Muscle of leg (tissue), 11 donors: ENCODE data around the gene TNKS1BP1. TPM values are rescaled to one million over a fixed set of nuclear protein-coding genes. Genes with fewer than 3 reads are reported as not detected.

ENCODE experiments used
- DNase-seq: peaks from one replicate; pipeline ENCODE4 v3.0.0; 2013
- H3K27ac ChIP-seq: one replicate; pipeline ENCODE4 v1.5.1; 2013; ENCODE audit warnings: mild to moderate bottlenecking, low read length, control low read depth
- H3K27me3 ChIP-seq: one replicate; pipeline ENCODE4 v1.6.1; 2013; ENCODE audit warnings: low read length; ENCODE audit not compliant: control insufficient read depth, insufficient read depth
- H3K36me3 ChIP-seq: one replicate; pipeline ENCODE4 v1.6.1; 2013; ENCODE audit warnings: low read length; ENCODE audit not compliant: control insufficient read depth, insufficient read depth
- H3K4me1 ChIP-seq: one replicate; pipeline ENCODE4 v1.6.1; 2013; ENCODE audit warnings: low read length; ENCODE audit not compliant: control insufficient read depth, insufficient read depth
- H3K4me3 ChIP-seq: one replicate; pipeline ENCODE4 v1.5.1; 2013; ENCODE audit warnings: low read length, control low read depth
- H3K9me3 ChIP-seq: replicated peaks from 2 replicates; pipeline ENCODE4 v1.6.1; 2013; ENCODE audit warnings: low read depth, low read length; ENCODE audit not compliant: control insufficient read depth
- WGBS: methylation state at CpG from one replicate; pipeline ENCODE4 v1.1.5; 2013; ENCODE audit warnings: missing lambda C conversion rate; ENCODE audit not compliant: insufficient coverage; 5-methylcytosine and 5-hydroxymethylcytosine counted together
- polyA plus RNA-seq, 8 donors: library from polyadenylated mRNA; unstranded; fragments of 120-200 nt; gene quantifications; one replicate each; pipeline versions ENCODE4 v1.2.1 to v1.2.3, GENCODE V29; 2013; ENCODE audit warnings: inconsistent platforms in 1 of 8, low replicate concordance in 1 of 8; ENCODE audit not compliant: insufficient read length in 8 of 8, insufficient read depth in 1 of 8
- total RNA-seq: library from RNA; stranded (reverse); fragments of 120-200 nt; gene quantifications from one replicate; pipeline ENCODE4 v1.2.4, GENCODE V29; 2013

TNKS1BP1 gene
- total and polyA plus RNA-seq, 9 donors, result 67.2 to 120 (median 108) TPM

DNA sequence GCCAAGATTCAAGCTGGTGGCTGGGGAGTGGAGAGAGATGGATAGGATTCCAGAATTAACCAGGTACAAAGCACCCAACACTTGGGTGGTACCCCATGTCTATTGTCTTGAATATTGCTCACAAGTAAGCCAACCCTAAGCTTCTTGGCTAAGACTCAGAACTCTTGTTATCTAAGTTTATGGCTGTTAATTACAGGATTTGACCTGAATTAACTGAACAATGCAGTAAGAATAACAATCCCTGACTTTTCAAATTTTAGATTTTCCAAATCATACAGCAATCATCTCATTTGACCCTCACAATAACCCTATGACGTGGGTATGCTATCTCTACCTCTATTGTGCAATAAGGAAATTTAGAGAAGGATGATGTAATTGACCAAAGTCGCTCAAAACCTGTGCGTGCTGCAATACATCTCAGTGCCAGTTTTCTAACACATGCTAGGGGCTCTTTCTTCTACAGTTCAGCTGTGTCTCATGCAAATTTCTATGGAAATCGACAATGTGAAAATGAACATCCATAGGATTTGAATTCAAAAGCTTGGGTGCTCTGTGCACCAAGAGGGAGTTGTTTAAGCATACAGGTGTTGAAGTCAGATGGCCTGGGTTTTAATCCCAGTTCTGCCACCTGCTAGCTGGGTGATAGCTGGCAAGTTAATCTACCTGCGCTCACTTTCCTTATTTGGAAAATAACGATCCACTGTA lies 47.6 kb downstream of the TNKS1BP1 start:
- Histone ChIP-seq H3K4me1 (peaks cover 19% of the 10 kb centered on the region), H3K9me3 (peaks cover 9% of the 10 kb centered on the region), H3K27ac (peak overlapping the region; percentile 71), H3K27me3 (no peaks in the 10 kb centered on the region), H3K36me3 (no peaks in the 10 kb centered on the region), H3K4me3 (no peak overlapping the region)
- WGBS, result no CpG with 5 or more reads among the region's 6 CpGs
- no peak for DNase-seq

DNA sequence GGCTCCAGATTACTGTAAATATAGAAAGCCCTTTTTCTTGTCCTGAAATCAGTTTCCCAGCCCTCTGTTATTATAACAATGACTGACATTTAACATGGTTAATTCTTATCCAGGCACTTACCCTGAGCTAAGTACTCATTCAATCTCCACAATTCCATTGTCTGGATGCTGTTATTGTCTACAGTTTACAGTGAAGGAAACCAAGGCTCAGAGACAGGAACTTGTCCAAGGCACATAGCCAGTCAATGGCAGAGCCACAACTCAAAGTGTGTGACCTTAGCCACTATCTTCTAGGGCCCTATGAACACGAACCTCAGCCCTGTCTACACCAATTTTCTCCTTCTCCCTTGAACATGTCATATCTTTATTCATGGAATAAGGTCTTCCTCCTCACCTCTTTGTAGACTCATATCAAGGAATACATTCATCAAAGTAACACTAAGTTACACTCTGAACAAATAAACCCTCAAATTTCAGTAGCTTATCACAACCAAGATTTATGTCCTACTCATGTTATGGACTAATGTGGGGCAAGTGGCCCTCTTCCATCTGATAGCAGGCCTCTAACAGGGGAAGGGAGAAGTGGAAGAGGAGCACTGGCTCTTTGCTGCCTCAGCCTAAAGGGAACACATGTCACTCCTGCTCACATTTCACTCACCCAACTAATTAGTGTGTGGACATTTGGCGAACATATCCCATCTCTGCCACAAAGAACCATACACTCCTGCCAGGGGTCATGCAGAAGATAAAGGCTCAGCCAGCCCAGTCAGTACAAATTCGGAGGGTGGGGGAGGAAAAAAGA lies 48.4 kb downstream of the TNKS1BP1 start:
- Histone ChIP-seq H3K4me3 (no peak overlapping the region), H3K36me3 (no peaks in the 10 kb centered on the region), H3K9me3 (peaks cover 9% of the 10 kb centered on the region), H3K27ac (peak overlapping the region; percentile 53), H3K4me1 (peaks cover 19% of the 10 kb centered on the region), H3K27me3 (no peaks in the 10 kb centered on the region)
- no peak for DNase-seq
- 38% methylated on average over 1 of the region's 3 CpGs for WGBS

DNA sequence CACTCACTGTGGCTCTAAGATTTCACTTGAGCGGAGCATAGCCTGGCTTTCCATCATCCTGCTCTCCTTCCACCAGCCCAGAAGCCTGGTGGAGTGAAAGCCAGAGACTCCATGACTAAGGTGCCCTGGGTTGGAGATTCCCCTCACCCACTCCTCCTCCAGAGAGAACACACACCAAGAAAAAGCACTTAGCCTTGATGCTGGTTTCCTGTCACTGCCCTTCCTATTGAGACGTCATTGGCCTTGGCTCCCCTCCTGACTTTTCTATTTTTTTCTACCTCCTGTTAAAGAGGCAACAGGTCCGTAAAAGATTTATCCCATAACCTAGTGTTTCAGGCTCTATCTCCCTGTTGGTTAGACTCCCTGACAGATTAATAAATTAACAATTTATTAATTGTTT lies 49.2 kb downstream of the TNKS1BP1 start:
- peaks cover 9% of the 10 kb centered on the region for H3K9me3 ChIP-seq
- H3K36me3 ChIP-seq, result no peaks in the 10 kb centered on the region
- H3K27me3 ChIP-seq, result no peaks in the 10 kb centered on the region
- peaks cover 19% of the 10 kb centered on the region for H3K4me1 ChIP-seq
- H3K27ac ChIP-seq, result peak overlapping the region; percentile 57
- no peak overlapping the region for H3K4me3 ChIP-seq
- WGBS, result 50% methylated on average over 2 of the region's 3 CpGs
- no peak for DNase-seq

DNA sequence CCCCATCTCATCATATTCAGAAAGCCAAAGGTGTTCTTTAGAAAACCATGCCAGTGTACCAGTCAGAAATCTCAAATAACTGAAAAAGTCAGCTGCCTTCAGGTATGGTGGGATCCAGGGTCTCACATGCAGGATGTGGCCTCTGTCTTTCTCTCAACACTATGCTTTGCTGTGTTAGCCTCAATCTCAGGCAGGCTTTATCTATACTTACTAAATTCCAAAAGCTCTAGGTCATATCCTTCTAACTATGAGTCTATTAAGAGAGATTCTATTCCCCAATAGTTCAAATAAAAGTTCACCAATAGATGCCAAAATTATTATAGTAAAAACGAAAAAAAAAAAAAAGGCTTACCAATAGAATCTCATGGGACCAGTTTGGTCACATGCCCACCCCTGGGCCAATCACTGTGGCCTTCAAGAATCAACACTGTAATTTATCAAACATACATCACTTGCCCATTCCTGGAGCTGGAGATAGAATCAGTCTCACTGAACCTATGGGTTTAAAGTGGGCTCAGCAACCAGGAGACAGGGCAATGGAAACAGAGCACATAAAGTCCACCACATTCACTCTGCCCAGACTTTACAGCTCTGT lies 49.8 kb downstream of the TNKS1BP1 start:
- Histone ChIP-seq H3K36me3 (no peaks in the 10 kb centered on the region), H3K27ac (peak overlapping the region; percentile 57), H3K27me3 (no peaks in the 10 kb centered on the region), H3K4me1 (peaks cover 21% of the 10 kb centered on the region), H3K4me3 (no peak overlapping the region), H3K9me3 (peaks cover 9% of the 10 kb centered on the region)
- DNase-seq, result no peak
- no CpG with 5 or more reads among the region's 1 CpG for WGBS

DNA sequence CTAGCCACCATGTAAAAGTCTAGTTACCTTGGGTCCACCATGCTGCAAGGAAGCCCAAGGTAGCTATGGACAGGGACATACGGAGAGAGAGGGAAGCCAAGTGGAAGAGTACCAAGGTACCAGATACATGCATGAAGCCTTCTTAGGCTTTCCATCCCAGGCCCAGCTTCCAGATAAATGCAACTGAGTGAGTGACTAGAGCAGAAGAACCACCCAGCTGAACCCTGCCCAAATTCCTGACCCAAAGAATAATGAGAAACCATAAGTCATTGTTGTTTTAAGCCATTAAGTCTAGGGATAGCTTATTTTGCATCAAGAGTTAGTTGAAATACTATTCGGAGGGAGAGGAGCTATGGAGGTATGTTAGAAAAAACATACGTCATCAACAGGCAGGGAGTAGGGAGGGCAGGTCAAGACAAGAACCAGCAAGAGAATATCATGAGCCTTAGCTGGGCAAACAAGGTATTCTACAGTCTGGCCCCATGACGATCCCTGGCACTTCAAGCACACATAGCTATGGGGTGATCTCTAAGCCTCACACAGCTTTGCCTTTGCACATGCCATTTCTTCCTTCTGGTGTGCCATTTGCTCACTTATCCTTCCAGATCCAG lies 51.2 kb downstream of the TNKS1BP1 start:
- Histone ChIP-seq H3K27ac (no peak overlapping the region), H3K4me1 (peaks cover 27% of the 10 kb centered on the region)

DNA sequence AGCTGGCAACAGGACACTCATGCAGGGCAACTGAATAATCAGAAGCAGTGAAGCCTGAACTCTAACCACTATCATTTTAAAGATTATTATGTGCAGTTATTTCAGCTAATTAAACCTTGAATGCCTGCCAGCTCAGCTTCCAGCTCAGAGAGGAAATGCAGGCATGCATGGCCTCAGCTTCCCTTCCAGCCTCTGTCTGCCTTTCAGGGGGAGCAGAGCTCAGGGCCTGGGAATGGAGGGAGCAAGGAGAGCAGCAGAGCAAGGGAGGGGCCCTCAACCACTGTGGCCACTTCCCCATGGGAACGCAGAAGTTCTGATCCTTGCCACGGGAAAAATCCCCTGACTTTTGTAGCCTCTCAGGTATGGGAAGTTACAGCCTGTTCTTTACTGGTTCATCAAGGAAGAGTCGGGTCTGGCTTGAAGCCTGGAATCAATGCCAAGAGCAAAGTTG lies 55.2 kb downstream of the TNKS1BP1 start:
- Histone ChIP-seq H3K9me3 (peaks cover 9% of the 10 kb centered on the region), H3K36me3 (no peaks in the 10 kb centered on the region), H3K4me1 (peaks cover 8% of the 10 kb centered on the region), H3K27ac (peak overlapping the region; percentile 38), H3K4me3 (no peak overlapping the region), H3K27me3 (no peaks in the 10 kb centered on the region)
- WGBS, result 57% methylated on average over 1 of the region's 3 CpGs
- DNase-seq, result no peak

More for the DNA sequence above, 51.2 kb downstream of the TNKS1BP1 start:
- no peak for DNase-seq
- Histone ChIP-seq H3K4me3 (no peak overlapping the region), H3K27me3 (no peaks in the 10 kb centered on the region), H3K36me3 (no peaks in the 10 kb centered on the region), H3K9me3 (peaks cover 9% of the 10 kb centered on the region)
- 87% methylated on average over 4 of the region's 4 CpGs for WGBS

DNA sequence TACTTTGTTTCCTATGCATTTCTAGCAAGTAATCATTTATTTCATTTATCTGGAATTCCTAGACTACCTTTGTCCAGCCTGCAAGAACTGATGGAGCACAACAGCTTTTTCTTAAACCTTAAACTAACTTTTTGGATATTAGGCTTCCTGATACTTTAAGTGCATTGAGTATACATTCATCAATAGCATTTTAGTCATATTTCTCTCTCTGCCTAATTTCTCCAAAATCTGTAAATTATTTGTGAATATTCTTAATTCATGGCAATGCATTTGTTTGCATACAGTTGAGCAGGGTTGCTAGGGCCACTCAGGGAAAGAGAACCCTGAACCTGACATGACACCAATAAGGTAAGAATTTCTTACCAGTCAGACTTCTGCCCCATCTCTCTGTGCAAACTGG lies 58.6 kb downstream of the TNKS1BP1 start:
- Histone ChIP-seq H3K9me3 (no peaks in the 10 kb centered on the region), H3K4me1 (peaks cover 8% of the 10 kb centered on the region), H3K27ac (no peak overlapping the region), H3K27me3 (no peaks in the 10 kb centered on the region), H3K4me3 (no peak overlapping the region), H3K36me3 (no peaks in the 10 kb centered on the region)
- no peak for DNase-seq

DNA sequence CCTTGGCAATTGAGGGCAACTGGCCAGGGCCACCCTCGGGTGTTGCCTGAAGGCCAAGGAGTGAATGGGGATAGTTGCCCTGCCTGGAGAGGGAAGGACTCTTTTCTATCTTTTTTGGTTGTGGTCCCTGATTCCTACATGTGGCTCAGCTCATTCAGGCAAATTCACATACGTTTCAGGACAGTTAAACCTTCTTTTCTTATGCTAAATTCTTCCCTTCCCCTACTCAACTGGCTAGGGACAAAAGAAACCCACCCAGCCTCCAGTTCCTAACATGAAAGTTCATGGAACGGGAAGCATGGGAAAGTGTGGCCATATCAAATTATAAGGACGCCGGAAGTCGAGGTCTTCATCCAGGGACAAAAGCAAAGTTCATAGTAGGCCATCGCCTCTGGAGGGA lies 61.4 kb downstream of the TNKS1BP1 start:
- no peaks in the 10 kb centered on the region for H3K27me3 ChIP-seq
- WGBS, result 90% methylated on average over 2 of the region's 7 CpGs
- no peak overlapping the region for H3K4me3 ChIP-seq
- DNase-seq, result no peak
- H3K9me3 ChIP-seq, result peaks cover 2% of the 10 kb centered on the region
- H3K27ac ChIP-seq, result no peak overlapping the region
- H3K4me1 ChIP-seq, result no peaks in the 10 kb centered on the region
- H3K36me3 ChIP-seq, result no peaks in the 10 kb centered on the region

DNA sequence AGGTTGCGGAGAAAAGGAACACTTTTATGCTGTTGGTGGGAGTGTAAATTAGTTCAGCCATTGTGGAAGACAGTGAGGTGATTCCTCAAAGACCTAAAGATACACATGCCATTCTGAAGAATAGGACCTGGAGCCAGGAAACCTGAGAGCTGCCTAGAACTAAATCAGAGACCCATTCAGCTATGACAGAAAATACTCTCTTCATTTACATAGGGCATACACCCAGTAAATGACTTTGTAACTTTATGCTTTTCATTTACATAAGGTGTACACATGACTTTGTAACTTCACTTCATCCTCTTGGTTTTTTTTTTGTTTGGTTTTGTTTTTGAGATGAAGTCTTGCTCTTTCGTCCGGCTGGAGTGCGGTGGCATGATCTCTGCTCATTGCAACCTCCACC lies 62.6 kb downstream of the TNKS1BP1 start:
- H3K36me3 ChIP-seq, result no peaks in the 10 kb centered on the region
- no CpG with 5 or more reads among the region's 4 CpGs for WGBS
- DNase-seq, result no peak
- no peak overlapping the region for H3K27ac ChIP-seq
- no peaks in the 10 kb centered on the region for H3K4me1 ChIP-seq
- no peak overlapping the region for H3K4me3 ChIP-seq
- H3K27me3 ChIP-seq, result no peaks in the 10 kb centered on the region
- H3K9me3 ChIP-seq, result peaks cover 2% of the 10 kb centered on the region
